ENCODE measurements around the gene EIF4G1. TPM values are rescaled to one million over a fixed set of nuclear protein-coding genes. Genes with fewer than 3 reads are reported as not detected.

EIF4G1 gene
- total RNA-seq, 2 experiments from 2014 or later = 693 to 706 TPM

Other genes with a start within 250 kb of the EIF4G1 start
- not detected for gene HTR3E, start 217.5 kb upstream of the EIF4G1 start, total RNA-seq
- 10 to 100 TPM; 74.8 to 76.4 TPM for gene EIF2B5, start 179.2 kb upstream of the EIF4G1 start, total RNA-seq
- gene DVL3, start 159.2 kb upstream of the EIF4G1 start, total RNA-seq = 10 to 100 TPM; 36.3 to 37.9 TPM
- 100 to 1,000 TPM; 240 to 244 TPM for gene AP2M1, start 139.8 kb upstream of the EIF4G1 start, total RNA-seq
- gene ABCF3, start 128.4 kb upstream of the EIF4G1 start, total RNA-seq = 10 to 100 TPM; 62.4 to 67.6 TPM
- not detected for gene VWA5B2, start 85.0 kb upstream of the EIF4G1 start, total RNA-seq
- 10 to 100 TPM; 59.7 to 61.9 TPM for gene ALG3, start 65.6 kb upstream of the EIF4G1 start, total RNA-seq
- gene EEF1AKMT4, start 64.9 kb upstream of the EIF4G1 start, total RNA-seq = 10 to 100 TPM; 14.2 to 15.7 TPM
- under 1 TPM; 0.36 to 0.69 TPM for gene CAMK2N2, start 53.1 kb upstream of the EIF4G1 start, total RNA-seq
- not detected for gene ECE2, start 38.6 kb upstream of the EIF4G1 start, total RNA-seq
- 100 to 1,000 TPM; 309 to 314 TPM for gene PSMD2, start 15.4 kb upstream of the EIF4G1 start, total RNA-seq
- 1 to 10 TPM; 1.7 to 1.8 TPM for gene FAM131A, start 23.0 kb downstream of the EIF4G1 start, total RNA-seq
- gene CLCN2, start 47.0 kb downstream of the EIF4G1 start, total RNA-seq = 1 to 10 TPM; 6.1 to 7.0 TPM
- gene POLR2H, start 47.1 kb downstream of the EIF4G1 start, total RNA-seq = 100 to 1,000 TPM; 188 to 190 TPM
- not detected for gene THPO, start 63.6 kb downstream of the EIF4G1 start, total RNA-seq
- gene CHRD, start 65.4 kb downstream of the EIF4G1 start, total RNA-seq = not detected
- not detected for gene EPHB3, start 247.2 kb downstream of the EIF4G1 start, total RNA-seq